BLaER1 (cell line): ENCODE data around the gene CDK6.

Experiments
- H3K27ac ChIP-seq: shearing (Covaris generic); formaldehyde crosslinking; 2 replicates; pipeline ENCODE4 v1.8.1; 2022
- H3K27me3 ChIP-seq: shearing (Covaris generic); formaldehyde crosslinking; 2 replicates; pipeline ENCODE4 v1.8.1; 2022
- H3K36me3 ChIP-seq: shearing (Covaris generic); formaldehyde crosslinking; 2 replicates; pipeline ENCODE4 v1.8.1; 2022
- H3K4me1 ChIP-seq: shearing (Covaris generic); formaldehyde crosslinking; 2 replicates; pipeline ENCODE4 v1.8.1; 2022
- H3K4me2 ChIP-seq: shearing (Covaris generic); formaldehyde crosslinking; 2 replicates; pipeline ENCODE4 v1.8.1; 2022
- H3K4me3 ChIP-seq: shearing (Covaris generic); formaldehyde crosslinking; 2 replicates; pipeline ENCODE4 v1.8.1; 2022
- H3K9ac ChIP-seq: shearing (Covaris generic); formaldehyde crosslinking; 2 replicates; pipeline ENCODE4 v1.8.1; 2022
- H3K9me3 ChIP-seq: shearing (Covaris generic); formaldehyde crosslinking; 2 replicates; pipeline ENCODE4 v1.8.1; 2022
- H4K20me1 ChIP-seq: shearing (Covaris generic); formaldehyde crosslinking; 2 replicates; pipeline ENCODE4 v1.8.1; 2022
- Cebpa-rat ChIP-seq: shearing (Covaris generic); IDR thresholded peaks from 2 replicates; pipeline ENCODE4 v1.8.1; 2022

Gene CDK6

DNA sequence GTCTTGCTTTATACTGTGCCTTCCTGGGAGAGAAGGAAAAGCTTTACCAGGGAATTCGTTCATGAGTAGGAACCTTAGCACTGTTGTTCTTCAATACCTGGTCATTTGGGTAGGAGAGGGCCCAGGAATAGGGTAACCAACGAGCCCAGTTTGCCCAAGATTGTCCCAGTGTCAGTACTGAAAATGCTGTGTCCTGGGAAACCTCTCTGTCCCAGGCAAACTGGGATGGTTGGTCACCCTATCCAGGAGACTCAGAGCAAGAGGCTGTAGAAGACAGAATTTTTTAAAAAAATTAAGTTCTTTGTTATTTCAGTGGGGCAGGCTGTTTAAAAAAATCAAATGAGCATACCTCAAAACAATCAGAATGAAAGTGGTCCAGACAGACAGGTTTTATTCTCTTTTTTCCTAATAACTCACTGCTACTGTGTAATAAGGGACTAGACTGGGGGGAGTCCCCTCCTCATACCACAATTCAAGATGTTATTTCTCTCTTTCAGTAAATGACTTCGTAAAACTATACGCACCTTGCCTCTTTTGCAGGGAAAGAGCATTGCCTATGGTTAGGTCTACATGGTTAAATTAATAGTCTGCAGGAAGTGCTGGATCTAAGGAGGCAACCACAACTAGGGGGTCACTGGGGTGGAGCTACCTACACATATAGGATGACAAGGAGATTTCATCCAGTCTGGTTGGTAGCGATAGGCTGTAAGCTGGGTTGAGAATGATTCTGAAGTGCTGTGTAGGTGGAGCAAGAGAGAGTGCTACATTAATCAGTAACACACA, 205.1 kb downstream of the CDK6 start:
- no peak overlapping the region for H3K4me3 ChIP-seq
- H3K9me3 ChIP-seq, result peaks cover 10% of the 10 kb centered on the region
- H3K4me2 ChIP-seq, result peak overlapping the region; percentile 35
- no peaks in the 10 kb centered on the region for H4K20me1 ChIP-seq
- peaks cover 31% of the 10 kb centered on the region for H3K36me3 ChIP-seq
- no peaks in the 10 kb centered on the region for H3K27me3 ChIP-seq
- peak overlapping the region; percentile 32 for H3K27ac ChIP-seq
- no peak overlapping the region for H3K9ac ChIP-seq
- peaks cover 61% of the 10 kb centered on the region for H3K4me1 ChIP-seq
- no peak for TF ChIP-seq Cebpa-rat

DNA sequence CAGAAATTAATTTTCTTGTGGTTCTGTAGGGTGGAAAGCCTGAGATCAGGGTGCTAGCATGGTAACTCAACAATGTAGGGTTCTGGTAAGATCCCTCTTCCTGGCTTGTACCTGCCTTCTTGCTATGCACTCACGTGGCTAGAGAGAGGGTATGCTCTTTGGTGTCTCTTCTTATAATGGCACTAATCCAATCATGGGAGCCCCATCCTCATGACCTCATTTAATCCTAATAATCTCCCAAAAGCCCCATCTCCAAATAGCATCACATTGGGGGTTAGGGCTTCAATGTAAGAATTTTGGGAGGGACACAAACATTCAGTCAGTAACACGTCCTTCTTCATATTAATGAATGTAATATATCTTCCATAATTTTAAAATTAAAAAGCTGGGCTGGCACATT, 206.6 kb downstream of the CDK6 start:
- H3K4me3 ChIP-seq, result no peak overlapping the region
- no peak overlapping the region for H3K9ac ChIP-seq
- H3K36me3 ChIP-seq, result peaks cover 31% of the 10 kb centered on the region
- H3K9me3 ChIP-seq, result peaks cover 10% of the 10 kb centered on the region
- no peaks in the 10 kb centered on the region for H4K20me1 ChIP-seq
- no peaks in the 10 kb centered on the region for H3K27me3 ChIP-seq
- H3K27ac ChIP-seq, result no peak overlapping the region
- TF ChIP-seq Cebpa-rat, result no peak
- peaks cover 60% of the 10 kb centered on the region for H3K4me1 ChIP-seq
- H3K4me2 ChIP-seq, result no peak overlapping the region

DNA sequence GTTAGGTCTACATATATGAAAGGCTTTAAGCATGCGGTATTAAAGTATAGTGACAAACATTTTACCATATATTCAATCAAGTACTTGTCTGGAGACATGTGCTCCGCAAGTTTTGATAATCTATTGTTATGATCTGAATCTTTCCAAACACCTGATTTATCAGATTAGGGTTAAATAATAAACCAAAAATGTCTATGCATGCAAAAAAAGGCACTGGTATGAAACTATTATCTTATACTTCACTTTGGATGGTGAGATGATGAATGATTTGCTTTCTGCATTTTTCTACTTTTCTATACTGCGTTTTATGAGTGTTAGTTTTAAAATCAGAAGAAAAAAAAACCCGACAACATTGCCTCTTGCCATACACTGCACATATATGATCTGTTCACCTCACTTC, 208.4 kb downstream of the CDK6 start:
- Histone ChIP-seq H3K4me3 (no peak overlapping the region), H4K20me1 (no peaks in the 10 kb centered on the region), H3K9me3 (peaks cover 13% of the 10 kb centered on the region), H3K36me3 (peaks cover 35% of the 10 kb centered on the region), H3K27ac (no peak overlapping the region), H3K9ac (no peak overlapping the region), H3K4me1 (peaks cover 50% of the 10 kb centered on the region), H3K27me3 (no peaks in the 10 kb centered on the region), H3K4me2 (no peak overlapping the region)
- TF ChIP-seq Cebpa-rat, result no peak

DNA sequence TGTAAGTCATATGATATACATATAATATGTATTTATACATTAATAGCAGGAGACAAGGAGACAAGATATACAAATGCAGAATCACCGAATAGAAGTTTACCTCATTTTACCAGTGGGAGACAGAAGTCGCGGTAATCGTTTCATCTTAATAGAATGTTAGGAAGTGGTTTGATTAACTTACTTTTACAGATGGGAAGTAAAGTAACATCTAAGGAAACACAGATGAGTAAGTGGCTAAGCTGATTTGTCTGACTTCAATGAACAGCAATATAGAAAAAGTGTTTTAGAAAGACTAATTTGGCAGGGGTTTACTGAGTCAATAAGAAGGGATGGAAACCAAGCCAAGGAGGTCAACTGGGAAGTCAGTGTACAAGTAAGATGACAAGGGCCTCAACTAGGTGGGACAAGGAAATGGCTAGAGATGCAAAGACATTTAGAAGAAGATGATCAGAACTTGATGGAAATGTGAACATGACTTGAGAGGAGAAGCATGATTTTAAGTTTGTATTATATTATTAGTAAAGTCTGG, 210.0 kb downstream of the CDK6 start:
- Histone ChIP-seq H3K27ac (no peak overlapping the region), H3K4me1 (peaks cover 49% of the 10 kb centered on the region)
- no peak for TF ChIP-seq Cebpa-rat

DNA sequence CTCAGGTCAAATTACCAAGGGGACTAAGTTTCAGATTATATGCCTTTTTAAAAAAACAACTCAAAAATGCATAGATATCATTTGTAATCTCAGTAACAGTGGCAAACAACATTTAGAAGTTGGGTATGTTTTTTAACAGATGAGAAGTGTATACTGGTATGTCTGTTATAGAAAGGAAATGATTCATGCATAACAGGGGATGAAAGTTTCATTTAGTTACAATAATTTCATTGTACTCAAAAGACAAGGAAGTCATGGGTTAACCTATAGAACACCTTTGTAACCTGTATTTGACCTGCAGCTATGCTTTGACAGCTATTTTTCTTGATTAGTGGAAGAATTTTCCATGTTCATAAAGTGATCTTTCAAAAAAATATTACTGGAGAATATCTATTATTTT, 210.8 kb downstream of the CDK6 start:
- no peak overlapping the region for H3K27ac ChIP-seq
- H3K4me2 ChIP-seq, result 0 out of 2 replicates have a peak overlapping the region, but pooled peaks have one; percentile 2

More for the DNA sequence above, 210.0 kb downstream of the CDK6 start:
- Histone ChIP-seq H3K9me3 (peaks cover 13% of the 10 kb centered on the region), H3K27me3 (no peaks in the 10 kb centered on the region), H3K36me3 (peaks cover 35% of the 10 kb centered on the region), H3K9ac (no peak overlapping the region), H3K4me2 (peak overlapping the region; percentile 18; the same call in 1 of the 2 replicates), H3K4me3 (no peak overlapping the region), H4K20me1 (no peaks in the 10 kb centered on the region)

DNA sequence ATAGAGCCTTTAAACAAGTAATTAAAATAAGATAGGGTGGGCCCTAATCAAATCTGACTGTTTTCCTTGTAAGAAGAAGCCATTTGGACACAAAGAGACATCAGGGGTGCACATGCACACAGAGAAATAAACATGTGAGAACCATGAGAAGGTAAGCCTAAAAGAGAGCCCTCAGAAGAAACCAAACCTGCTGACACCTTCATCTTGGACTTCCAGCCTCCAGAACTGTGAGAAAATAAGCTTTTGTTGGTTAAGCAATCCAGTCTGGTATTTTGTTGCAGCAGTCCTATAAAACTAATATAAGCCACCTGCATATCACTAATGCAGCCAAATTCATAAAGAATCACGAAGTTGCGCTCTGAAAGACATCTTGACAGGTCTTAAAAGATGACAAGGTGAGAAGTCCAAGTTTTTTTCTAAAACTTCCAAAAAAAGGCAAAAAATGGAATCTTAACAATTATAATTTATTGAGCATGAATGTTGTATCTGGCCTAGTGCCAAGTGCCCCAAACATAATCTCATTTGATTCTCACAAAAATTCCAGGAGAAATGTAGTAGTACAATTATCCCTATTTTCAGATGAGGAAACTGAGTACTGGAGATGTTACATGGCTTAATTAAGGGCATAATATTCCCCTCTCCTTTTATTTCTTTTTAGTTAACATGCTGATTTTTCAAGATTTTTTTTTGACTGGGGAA, 211.9 kb downstream of the CDK6 start:
- no peak overlapping the region for H3K4me2 ChIP-seq
- peaks cover 45% of the 10 kb centered on the region for H3K4me1 ChIP-seq
- no peak overlapping the region for H3K4me3 ChIP-seq
- TF ChIP-seq Cebpa-rat, result no peak
- H3K36me3 ChIP-seq, result peaks cover 25% of the 10 kb centered on the region
- no peaks in the 10 kb centered on the region for H4K20me1 ChIP-seq
- no peak overlapping the region for H3K27ac ChIP-seq
- H3K9me3 ChIP-seq, result peaks cover 8% of the 10 kb centered on the region
- H3K9ac ChIP-seq, result no peak overlapping the region
- H3K27me3 ChIP-seq, result no peaks in the 10 kb centered on the region

More for the DNA sequence above, 210.8 kb downstream of the CDK6 start:
- peaks cover 30% of the 10 kb centered on the region for H3K36me3 ChIP-seq
- H3K27me3 ChIP-seq, result no peaks in the 10 kb centered on the region
- H3K9ac ChIP-seq, result no peak overlapping the region
- H3K9me3 ChIP-seq, result peaks cover 13% of the 10 kb centered on the region
- TF ChIP-seq Cebpa-rat, result no peak
- no peaks in the 10 kb centered on the region for H4K20me1 ChIP-seq
- H3K4me1 ChIP-seq, result peaks cover 46% of the 10 kb centered on the region
- H3K4me3 ChIP-seq, result no peak overlapping the region

DNA sequence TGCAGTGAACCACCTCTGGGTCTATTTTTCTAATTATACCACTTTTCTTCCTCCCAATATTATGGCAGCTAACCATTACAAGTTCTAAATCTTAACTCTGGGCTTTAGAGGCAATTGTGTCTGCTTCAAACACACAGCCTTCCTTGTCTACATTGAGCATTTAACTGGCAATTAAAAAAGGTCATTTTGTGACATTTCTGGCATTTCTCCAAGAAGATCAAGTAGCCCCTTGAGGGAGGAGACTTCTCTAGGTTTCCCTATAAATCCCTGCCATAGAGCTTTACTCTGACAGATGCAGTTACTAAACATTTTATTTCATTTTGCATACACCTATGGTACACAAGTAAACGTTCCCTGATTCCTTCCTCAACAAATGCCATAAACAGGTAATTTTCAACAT, 212.8 kb downstream of the CDK6 start:
- Histone ChIP-seq H3K9me3 (peaks cover 8% of the 10 kb centered on the region), H3K36me3 (peaks cover 20% of the 10 kb centered on the region), H3K4me1 (peaks cover 45% of the 10 kb centered on the region), H4K20me1 (no peaks in the 10 kb centered on the region), H3K9ac (no peak overlapping the region), H3K4me2 (no peak overlapping the region), H3K27me3 (no peaks in the 10 kb centered on the region), H3K27ac (no peak overlapping the region), H3K4me3 (no peak overlapping the region)
- no peak for TF ChIP-seq Cebpa-rat

DNA sequence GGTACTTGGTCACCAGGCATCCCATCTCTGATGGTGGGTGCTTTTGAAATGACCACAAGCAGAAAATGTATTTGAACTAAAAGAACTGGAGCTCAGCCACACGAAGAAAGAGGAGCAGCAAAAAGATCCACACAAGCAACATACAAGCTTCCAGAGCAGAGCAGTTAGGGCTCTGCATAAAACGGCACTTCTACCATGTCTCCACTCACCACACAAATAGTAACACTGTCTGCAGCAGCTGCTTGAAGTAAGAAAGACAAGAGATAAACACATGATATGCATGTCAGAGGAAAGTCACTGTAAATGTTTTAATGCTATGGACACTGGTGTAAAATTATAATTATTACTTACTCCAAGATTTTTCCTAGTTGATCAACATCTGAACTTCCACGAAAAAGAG, 213.7 kb downstream of the CDK6 start:
- Histone ChIP-seq H3K4me1 (peaks cover 45% of the 10 kb centered on the region), H3K27ac (no peak overlapping the region), H4K20me1 (no peaks in the 10 kb centered on the region), H3K36me3 (peaks cover 19% of the 10 kb centered on the region), H3K9me3 (peaks cover 8% of the 10 kb centered on the region), H3K27me3 (no peaks in the 10 kb centered on the region), H3K4me3 (no peak overlapping the region), H3K4me2 (peak overlapping the region; percentile 56), H3K9ac (no peak overlapping the region)
- no peak for TF ChIP-seq Cebpa-rat

DNA sequence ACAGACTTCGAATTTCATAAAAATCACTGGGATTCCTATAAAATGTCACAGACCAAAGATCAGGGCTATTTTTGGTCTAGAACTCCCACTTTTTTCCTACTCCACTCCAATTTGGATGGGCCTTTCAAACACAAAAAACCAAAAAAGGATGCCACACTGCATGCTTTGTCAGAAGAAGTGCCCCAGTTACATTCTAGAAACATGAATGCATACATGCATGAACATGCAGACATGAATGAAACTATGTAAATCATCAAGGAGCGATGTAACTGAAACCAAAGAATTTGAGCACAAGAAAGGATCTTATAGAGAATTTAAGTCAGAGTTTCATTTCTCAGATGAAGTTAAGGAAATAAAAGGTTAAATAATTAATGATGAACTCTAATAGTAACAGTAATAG, 214.3 kb downstream of the CDK6 start:
- Histone ChIP-seq H3K36me3 (peaks cover 19% of the 10 kb centered on the region), H4K20me1 (no peaks in the 10 kb centered on the region), H3K27ac (no peak overlapping the region), H3K4me3 (no peak overlapping the region), H3K9me3 (peaks cover 4% of the 10 kb centered on the region; the same call in 1 of the 2 replicates), H3K4me2 (peak overlapping the region; percentile 56), H3K4me1 (peaks cover 45% of the 10 kb centered on the region), H3K9ac (no peak overlapping the region), H3K27me3 (no peaks in the 10 kb centered on the region)
- TF ChIP-seq Cebpa-rat, result no peak

DNA sequence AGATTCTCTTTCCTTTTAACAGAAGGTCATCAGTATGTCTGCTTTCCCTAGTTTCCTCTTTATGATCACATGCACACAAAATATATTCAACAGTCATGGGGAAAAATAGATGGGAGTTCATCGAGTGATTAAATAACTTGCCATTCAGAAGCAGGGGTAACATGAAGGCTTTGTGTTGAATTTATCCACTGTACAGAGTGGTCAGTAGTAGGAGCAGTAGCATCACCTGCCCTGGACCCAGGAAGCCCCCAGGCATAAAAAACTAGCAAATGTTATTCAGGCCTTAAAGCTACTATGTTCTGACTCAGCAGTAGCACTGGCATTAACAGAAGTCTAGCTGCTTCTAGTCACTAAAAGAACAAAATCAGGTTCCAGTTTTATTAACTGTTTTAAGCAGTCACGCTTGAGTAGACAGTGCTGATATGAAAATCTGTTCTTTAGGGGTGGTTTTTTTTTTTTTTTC, 214.8 kb downstream of the CDK6 start:
- H3K27me3 ChIP-seq, result no peaks in the 10 kb centered on the region
- H3K4me1 ChIP-seq, result peaks cover 44% of the 10 kb centered on the region
- TF ChIP-seq Cebpa-rat, result no peak
- peak overlapping the region; percentile 56 for H3K4me2 ChIP-seq
- peaks cover 4% of the 10 kb centered on the region; the same call in 1 of the 2 replicates for H3K9me3 ChIP-seq
- H4K20me1 ChIP-seq, result no peaks in the 10 kb centered on the region
- H3K4me3 ChIP-seq, result no peak overlapping the region
- peaks cover 21% of the 10 kb centered on the region for H3K36me3 ChIP-seq
- no peak overlapping the region for H3K27ac ChIP-seq
- H3K9ac ChIP-seq, result no peak overlapping the region
